ENCODE data around the gene KMT2D. TPM values are rescaled to one million over a fixed set of nuclear protein-coding genes. Genes with fewer than 3 reads are reported as not detected.

The KMT2D gene
- total RNA-seq, 1 donor from 2014 or later, result 38.8 TPM

DNA sequence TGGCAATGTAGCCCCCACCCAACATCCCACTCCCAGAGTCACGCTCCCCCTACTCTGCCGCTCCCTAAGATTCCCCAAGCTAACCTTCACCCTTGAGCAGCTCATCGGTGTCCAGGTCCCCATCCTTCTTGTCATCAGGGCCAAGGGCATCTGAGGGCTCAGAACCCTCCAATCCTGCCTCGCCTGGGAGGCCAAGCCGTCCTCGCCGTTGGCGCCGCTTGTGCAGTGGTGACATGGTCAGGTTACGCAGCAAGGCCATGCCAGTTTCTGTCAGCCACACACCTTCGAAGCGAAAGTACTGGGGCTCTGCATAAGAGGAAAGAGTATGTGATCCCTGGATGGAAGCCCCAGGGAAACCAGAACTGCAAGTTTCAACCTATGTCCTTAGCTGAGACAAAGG, 15.9 kb downstream of the KMT2D start:
- no peak for DNase-seq (ENCODE audit: extremely low spot score in 2 of 2)
- Histone ChIP-seq H3K4me3 (no peak overlapping the region), H3K36me3 (peaks cover 3 to 96% of the 10 kb centered on the region in 2 donors), H3K4me1 (no peaks in the 10 kb centered on the region), H3K27ac (no peak overlapping the region), H3K9me3 (no peaks in the 10 kb centered on the region), H3K27me3 (no peaks in the 10 kb centered on the region)
- TF ChIP-seq POLR2A (IDR thresholded peaks at IDR 0.05), result no peak
- TF ChIP-seq POLR2AphosphoS5 (IDR thresholded peaks at IDR 0.05; ENCODE audit: insufficient read depth in 1 of 2, low read depth in 1 of 2), result no peak
- intact Hi-C loops (cut with DNase I), result no loop called here

DNA sequence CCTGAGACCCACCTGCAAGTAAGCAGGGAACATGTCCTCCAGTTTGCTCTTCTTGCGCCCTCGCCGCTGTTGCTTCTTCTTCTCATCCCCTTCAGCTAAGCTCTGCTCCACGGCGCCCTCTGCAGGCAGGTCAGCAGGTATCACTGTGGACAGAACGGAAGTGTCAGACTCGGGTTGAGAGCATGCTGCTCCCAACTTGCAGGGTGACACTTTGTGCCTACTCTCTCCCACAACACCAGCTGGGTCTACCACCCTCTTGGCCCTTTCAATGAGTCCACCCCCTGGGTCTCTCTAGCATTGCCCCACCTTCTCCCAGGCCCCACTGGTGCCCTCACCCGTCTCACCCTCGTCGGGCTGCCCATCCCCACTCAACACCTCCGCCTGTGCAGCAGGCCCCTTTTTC, 16.7 kb downstream of the KMT2D start:
- H3K9me3 ChIP-seq, result no peaks in the 10 kb centered on the region
- intact Hi-C loops (cut with DNase I), result no loop called here
- H3K27me3 ChIP-seq, result no peaks in the 10 kb centered on the region
- H3K36me3 ChIP-seq, result peaks cover 3 to 96% of the 10 kb centered on the region in 2 donors
- H3K4me1 ChIP-seq, result no peaks in the 10 kb centered on the region
- H3K4me3 ChIP-seq, result no peak overlapping the region
- TF ChIP-seq POLR2A (IDR thresholded peaks at IDR 0.05), result no peak
- TF ChIP-seq, protein P1, sequence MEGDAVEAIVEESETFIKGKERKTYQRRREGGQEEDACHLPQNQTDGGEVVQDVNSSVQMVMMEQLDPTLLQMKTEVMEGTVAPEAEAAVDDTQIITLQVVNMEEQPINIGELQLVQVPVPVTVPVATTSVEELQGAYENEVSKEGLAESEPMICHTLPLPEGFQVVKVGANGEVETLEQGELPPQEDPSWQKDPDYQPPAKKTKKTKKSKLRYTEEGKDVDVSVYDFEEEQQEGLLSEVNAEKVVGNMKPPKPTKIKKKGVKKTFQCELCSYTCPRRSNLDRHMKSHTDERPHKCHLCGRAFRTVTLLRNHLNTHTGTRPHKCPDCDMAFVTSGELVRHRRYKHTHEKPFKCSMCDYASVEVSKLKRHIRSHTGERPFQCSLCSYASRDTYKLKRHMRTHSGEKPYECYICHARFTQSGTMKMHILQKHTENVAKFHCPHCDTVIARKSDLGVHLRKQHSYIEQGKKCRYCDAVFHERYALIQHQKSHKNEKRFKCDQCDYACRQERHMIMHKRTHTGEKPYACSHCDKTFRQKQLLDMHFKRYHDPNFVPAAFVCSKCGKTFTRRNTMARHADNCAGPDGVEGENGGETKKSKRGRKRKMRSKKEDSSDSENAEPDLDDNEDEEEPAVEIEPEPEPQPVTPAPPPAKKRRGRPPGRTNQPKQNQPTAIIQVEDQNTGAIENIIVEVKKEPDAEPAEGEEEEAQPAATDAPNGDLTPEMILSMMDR (IDR thresholded peaks at IDR 0.05), result peak in 1 of 3 experiments; percentile 31
- H3K27ac ChIP-seq, result no peak overlapping the region
- DNase-seq (ENCODE audit: extremely low spot score in 2 of 2), result no peak

DNA sequence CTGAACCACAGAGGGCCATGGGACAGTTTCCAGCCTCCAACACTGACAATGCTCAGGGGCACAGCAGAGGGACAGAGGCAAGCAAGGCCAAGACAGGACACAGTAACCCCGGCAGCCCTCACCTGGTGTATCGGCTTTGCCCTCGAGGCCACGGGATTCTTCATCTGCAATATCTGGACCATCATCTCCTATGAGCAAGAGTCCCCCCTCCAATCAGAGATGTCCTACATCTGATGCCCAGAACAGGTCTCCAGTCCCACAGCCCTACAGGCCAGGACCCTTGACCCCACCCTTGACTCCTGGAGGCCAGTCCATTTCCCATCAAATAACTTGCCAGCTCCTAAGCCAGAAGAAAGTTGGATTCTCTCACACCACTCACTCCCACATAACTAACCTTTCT, 17.4 kb downstream of the KMT2D start:
- DNase-seq (ENCODE audit: extremely low spot score in 2 of 2), result no peak
- H3K4me3 ChIP-seq, result no peak overlapping the region
- peaks cover 3 to 96% of the 10 kb centered on the region in 2 donors for H3K36me3 ChIP-seq
- no peaks in the 10 kb centered on the region for H3K4me1 ChIP-seq
- no peaks in the 10 kb centered on the region for H3K9me3 ChIP-seq
- H3K27ac ChIP-seq, result no peak overlapping the region
- intact Hi-C loops (cut with DNase I), result no loop called here
- TF ChIP-seq POLR2A (IDR thresholded peaks at IDR 0.05), result no peak
- TF ChIP-seq, protein P1 (IDR thresholded peaks at IDR 0.05), result no peak
- TF ChIP-seq POLR2AphosphoS5 (IDR thresholded peaks at IDR 0.05; ENCODE audit: insufficient read depth in 1 of 2, low read depth in 1 of 2), result no peak
- H3K27me3 ChIP-seq, result no peaks in the 10 kb centered on the region

DNA sequence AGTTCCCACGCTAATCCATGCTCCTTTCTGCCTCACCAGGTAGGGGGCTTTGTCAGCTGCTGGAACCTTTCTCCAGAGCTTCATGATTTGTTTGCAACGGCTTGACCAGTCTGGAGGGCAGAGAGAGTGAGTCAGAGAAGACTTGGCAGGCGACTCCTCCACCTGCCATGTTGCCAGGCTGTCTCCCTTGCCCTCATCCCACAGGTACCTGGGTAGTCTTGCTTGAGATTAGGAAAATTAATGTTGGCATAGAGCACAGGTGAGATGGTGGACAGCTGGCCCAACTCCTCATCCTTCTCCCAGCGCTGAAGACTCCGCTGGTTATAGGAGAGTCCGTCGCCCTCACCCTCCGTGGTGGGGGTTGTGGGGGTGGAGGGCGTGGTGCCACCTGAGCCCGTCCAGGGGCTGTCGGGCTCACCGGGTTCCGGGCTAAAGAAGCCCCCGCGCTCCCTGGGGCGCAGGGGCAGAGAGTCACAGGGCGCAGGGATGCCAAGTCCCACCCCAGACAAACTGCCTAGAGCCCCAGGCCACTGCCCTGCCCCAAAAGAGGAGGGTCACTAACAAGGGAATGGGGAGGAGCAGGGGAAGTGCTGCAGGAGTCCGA, 18.6 kb downstream of the KMT2D start:
- no peak for TF ChIP-seq POLR2AphosphoS5 (IDR thresholded peaks at IDR 0.05; ENCODE audit: insufficient read depth in 1 of 2, low read depth in 1 of 2)
- Histone ChIP-seq H3K4me1 (no peaks in the 10 kb centered on the region), H3K27ac (no peak overlapping the region), H3K36me3 (peaks cover 3 to 100% of the 10 kb centered on the region in 2 donors), H3K27me3 (no peaks in the 10 kb centered on the region), H3K9me3 (no peaks in the 10 kb centered on the region), H3K4me3 (no peak overlapping the region)
- intact Hi-C loops (cut with DNase I), result no loop called here
- no peak for DNase-seq (ENCODE audit: extremely low spot score in 2 of 2)

DNA sequence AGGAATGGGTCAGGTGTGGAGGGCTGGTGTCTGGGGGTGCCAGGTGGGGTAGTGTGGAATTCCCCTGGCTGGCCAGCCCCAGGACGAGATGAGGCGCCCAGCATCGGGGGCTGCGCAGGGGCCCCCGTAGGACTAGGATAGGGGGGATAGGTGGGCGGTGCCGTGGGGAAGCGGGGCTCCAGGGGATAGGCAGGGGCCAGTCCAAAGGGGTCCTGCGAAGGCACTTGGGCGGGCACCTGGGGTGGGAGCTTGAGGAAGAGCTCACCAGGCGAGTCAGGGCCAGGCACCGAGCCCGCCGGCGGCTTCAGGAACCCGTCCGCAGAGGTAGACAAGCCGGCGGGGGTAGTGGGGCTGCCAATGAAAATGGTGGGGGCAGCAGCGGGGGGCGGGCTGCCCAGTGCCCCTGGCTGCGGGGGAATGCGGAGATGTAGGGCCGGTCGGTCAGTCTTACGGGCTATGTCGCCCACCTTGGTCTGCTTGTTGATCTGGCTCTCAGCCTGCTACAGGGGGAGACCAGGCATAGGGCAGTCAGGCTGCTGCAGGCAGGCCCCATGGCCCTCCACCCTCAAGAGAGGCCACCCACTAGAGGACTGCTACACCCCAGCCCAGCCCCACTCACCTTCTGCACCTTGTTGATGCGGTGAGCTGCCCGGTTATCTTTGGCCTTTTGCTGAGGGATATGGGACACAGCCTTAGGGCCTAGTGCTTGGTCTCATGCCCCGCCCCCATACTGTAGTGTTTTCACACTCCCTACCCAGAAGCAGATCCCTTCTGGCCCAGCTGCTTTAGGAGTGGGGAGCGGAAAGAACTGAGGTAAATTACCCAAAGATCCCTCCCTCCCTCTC, 19.3 kb downstream of the KMT2D start:
- Histone ChIP-seq H3K36me3 (peaks cover 3 to 99% of the 10 kb centered on the region in 2 donors), H3K4me3 (no peak overlapping the region), H3K27ac (no peak overlapping the region), H3K4me1 (no peaks in the 10 kb centered on the region), H3K27me3 (no peaks in the 10 kb centered on the region), H3K9me3 (no peaks in the 10 kb centered on the region)
- intact Hi-C loops (cut with DNase I), result no loop called here
- TF ChIP-seq POLR2A (IDR thresholded peaks at IDR 0.05) (no peak), POLR2AphosphoS5 (IDR thresholded peaks at IDR 0.05; ENCODE audit: insufficient read depth in 1 of 2, low read depth in 1 of 2) (no peak)
- TF ChIP-seq, protein P1 (IDR thresholded peaks at IDR 0.05), result no peak
- no peak for DNase-seq (ENCODE audit: extremely low spot score in 2 of 2)

DNA sequence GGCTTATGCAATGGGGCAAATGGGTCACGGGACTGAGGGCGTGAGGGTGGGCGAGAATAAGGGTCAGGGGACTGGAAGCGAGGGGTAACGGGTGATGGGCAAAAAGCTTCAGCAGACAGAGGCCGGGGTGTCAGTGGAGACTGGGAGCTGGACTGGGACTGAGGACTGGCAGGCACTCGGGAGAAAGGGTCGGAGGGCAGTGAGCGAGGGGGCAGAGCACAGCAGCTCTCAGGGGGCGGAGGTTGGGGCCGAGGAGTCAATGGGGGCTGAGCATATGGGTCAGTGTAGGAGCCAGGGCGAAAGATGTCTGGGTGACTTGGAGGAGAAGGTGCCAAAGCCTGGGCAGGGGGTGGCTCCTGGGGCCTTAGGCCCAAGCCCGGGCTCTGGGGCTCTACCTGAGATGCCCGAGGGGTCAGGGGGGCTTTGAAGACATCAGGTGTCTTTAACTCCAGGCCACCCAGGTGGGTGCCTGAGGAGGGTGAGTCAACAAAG, 20.2 kb downstream of the KMT2D start:
- intact Hi-C loops (cut with DNase I), result no loop called here
- no peaks in the 10 kb centered on the region for H3K4me1 ChIP-seq
- H3K27me3 ChIP-seq, result no peaks in the 10 kb centered on the region
- H3K27ac ChIP-seq, result no peak overlapping the region
- no peak overlapping the region for H3K4me3 ChIP-seq
- TF ChIP-seq POLR2AphosphoS5 (IDR thresholded peaks at IDR 0.05; ENCODE audit: insufficient read depth in 1 of 2, low read depth in 1 of 2) (no peak), POLR2A (IDR thresholded peaks at IDR 0.05) (no peak)
- TF ChIP-seq, protein P1 (IDR thresholded peaks at IDR 0.05), result no peak
- no peaks in the 10 kb centered on the region for H3K9me3 ChIP-seq
- peaks cover 3 to 92% of the 10 kb centered on the region in 2 donors for H3K36me3 ChIP-seq
- no peak for DNase-seq (ENCODE audit: extremely low spot score in 2 of 2)
